A549 (cell line): ENCODE data around the gene NECTIN4. TPM values are rescaled to one million over a fixed set of nuclear protein-coding genes. Genes with fewer than 3 reads are reported as not detected.
A peak's percentile ranks its signal among the peaks of the same experiment; 100 is the strongest.

ENCODE experiments used
- ATAC-seq, 2 experiments: fragments of 200-7000 bp in 1 of 2; fragments of >200 bp in 1 of 2; cut with Nextera tagmentation in 1 of 2; cut with Tn5 transposase in 1 of 2; 3 replicates each; pipeline versions ENCODE4 v1.8.0 to v1.9.1; 2018 to 2020; ENCODE audit warnings: mild to moderate bottlenecking in 1 of 2, moderate library complexity in 1 of 2
- CTCF ChIA-PET: fragments of 300-600 bp; sonication (Branson Sonifier 250); formaldehyde crosslinking; extraction: SDS; loops from one replicate; lab custom pipeline; 2021; ENCODE audit warnings: antibody characterized with exemption, inconsistent platforms; lab: Yijun Ruan, JAX
- POLR2A ChIA-PET: fragments of 350-600 bp; formaldehyde crosslinking; extraction: SDS; loops from one replicate; lab custom pipeline; 2021; ENCODE audit warnings: antibody characterized with exemption, inconsistent platforms; lab: Yijun Ruan, JAX
- DNase-seq, 2 experiments: peaks; one replicate each; pipeline versions ENCODE4 v3.0.0 to v3.0.0-alpha.2; 2011 to 2016; ENCODE audit warnings: low read depth in 1 of 2, low spot score in 1 of 2
- FAIRE-seq: peaks from 2 replicates; lab custom pipeline; 2011; peaks lifted over from hg19 to GRCh38; lab: Jason Lieb, UNC
- H3K27ac ChIP-seq, 2 experiments: fragments of >200 bp; sonication (Bioruptor Twin); formaldehyde crosslinking; 3 replicates each; pipeline ENCODE4 v1.5.1; 2016 to 2017
- H3K4me1 ChIP-seq: fragments of >200 bp; sonication (Bioruptor Twin); formaldehyde crosslinking; 3 replicates; pipeline ENCODE4 v1.6.1; 2016
- H3K4me2 ChIP-seq: fragments of >200 bp; sonication (Bioruptor Twin); formaldehyde crosslinking; 3 replicates; pipeline ENCODE4 v1.6.1; 2016
- H3K4me3 ChIP-seq: fragments of >200 bp; sonication (Bioruptor Twin); formaldehyde crosslinking; 3 replicates; pipeline ENCODE4 v1.5.1; 2016
- H3K9me3 ChIP-seq: fragments of >200 bp; sonication (Bioruptor Twin); formaldehyde crosslinking; 3 replicates; pipeline ENCODE4 v1.6.1; 2016
- FOSL2 ChIP-seq, 2 experiments: fragments of 450-650 bp in 1 of 2; fragments of >200 bp in 1 of 2; sonication (Bioruptor Twin) in 1 of 2; formaldehyde crosslinking; IDR thresholded peaks; 2 replicates each; pipeline versions ENCODE4 v1.5.0 to v1.6.1; 2016 to 2020; ENCODE audit warnings: mild to moderate bottlenecking in 1 of 2, moderate library complexity in 1 of 2
- NPAS2 ChIP-seq: fragments of 250-450 bp; sonication (Bioruptor Pico); IDR thresholded peaks from 2 replicates; pipeline ENCODE4 v1.8.0; 2022; ENCODE audit warnings: mild to moderate bottlenecking, moderate library complexity, borderline replicate concordance
- POLR2AphosphoS2 ChIP-seq: conservative IDR thresholded peaks from 2 replicates; pipeline ENCODE4 v1.6.1; 2012; ENCODE audit warnings: low read length, improper control_type of control experiment, inconsistent platforms
- RFX5 ChIP-seq: fragments of 450-650 bp; IDR thresholded peaks from 2 replicates; pipeline ENCODE4 v1.7.1; 2014; ENCODE audit warnings: antibody characterized with exemption, mild to moderate bottlenecking, moderate library complexity
- ZSCAN20 ChIP-seq: fragments of 250-450 bp; sonication (Bioruptor Pico); IDR thresholded peaks from 2 replicates; pipeline ENCODE4 v1.8.0; 2022; ENCODE audit warnings: mild to moderate bottlenecking, moderate library complexity
- WGBS: methylation state at CpG from one replicate; pipeline ENCODE4 v1.1.6; 2017; ENCODE audit errors: missing lambda C conversion rate; 5-methylcytosine and 5-hydroxymethylcytosine counted together
- polyA plus RNA-seq, 4 experiments: library from polyadenylated mRNA; depleted of rRNA in 3 of 4; stranded (reverse); fragments of >200 nt; fragmentation: RNase III in 1 of 4; extraction: RNeasy Plus Mini Kit Qiagen cat#74134 plus additional on column Dnase treatment in 1 of 4; gene quantifications; 2 replicates in 3 of 4; 3 replicates in 1 of 4; pipeline ENCODE4 v1.2.3, GENCODE V29; 2011 to 2017
- TF ChIP-seq, protein P1 (sequence below): IDR thresholded peaks from 2 replicates; pipeline ENCODE4 v1.6.1; 2012
- TF ChIP-seq, protein P2 (sequence below): fragments of 250-450 bp; sonication (Bioruptor Pico); IDR thresholded peaks from 2 replicates; pipeline ENCODE4 v1.5.0; 2021; ENCODE audit warnings: mild to moderate bottlenecking, moderate library complexity, borderline replicate concordance
- TF ChIP-seq, protein P3 (sequence below): fragments of 450-650 bp; IDR thresholded peaks from 2 replicates; pipeline ENCODE4 v1.6.1; 2014; ENCODE audit warnings: antibody characterized with exemption

NECTIN4 gene
- polyA plus RNA-seq, 2 of the 4 experiments (the other 2 are of a cell fraction), result 1.5 to 4.3 TPM

DNA sequence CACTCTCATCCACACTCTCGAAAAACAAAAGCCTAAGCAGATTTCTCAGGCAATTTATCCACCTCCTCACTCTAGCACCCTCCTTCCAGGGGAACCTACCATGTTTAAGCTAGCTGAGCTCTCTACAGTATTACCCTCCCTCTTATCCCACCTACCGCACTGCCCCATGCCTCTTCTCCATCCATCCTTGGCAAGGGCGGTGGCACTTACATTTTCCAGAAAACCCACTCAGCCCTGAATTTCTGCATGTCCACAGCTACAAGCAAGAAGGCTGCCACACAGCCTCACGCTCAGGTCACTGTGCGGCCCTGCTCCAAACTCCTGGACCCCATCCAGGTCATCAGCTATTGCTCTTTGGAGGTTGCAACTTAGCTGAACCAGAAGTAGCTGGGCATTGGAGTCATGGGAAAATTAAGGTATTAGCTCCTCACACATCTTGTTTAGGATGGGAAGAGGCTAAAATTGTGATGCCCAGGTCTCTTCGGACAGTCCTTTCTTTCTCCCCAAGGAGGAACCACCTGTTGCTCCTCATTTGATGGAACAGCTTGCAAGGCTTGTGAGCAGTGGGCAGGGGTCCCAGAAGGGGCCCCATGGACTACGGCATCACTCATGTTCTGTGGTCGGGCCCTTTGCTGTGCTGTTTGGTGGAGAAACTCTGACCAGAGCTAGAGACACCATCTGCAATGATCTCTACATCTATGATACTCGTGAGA lies 9.9 kb upstream of the NECTIN4 start:
- FAIRE-seq, result no peak
- no peaks in the 10 kb centered on the region for H3K9me3 ChIP-seq
- POLR2A ChIA-PET, result interaction anchor here (0.9 to 1.1 kb wide), 2 partner anchors 86 to 95 kb away, joined by 3 read pairs; no protein-coding TSS in a partner anchor
- no peak overlapping the region for H3K27ac ChIP-seq
- 93% methylated on average over 8 of the region's 9 CpGs for WGBS
- no peak for DNase-seq
- ATAC-seq, result peak; percentile 4 to 11; a peak in 1 of 6 replicates
- CTCF ChIA-PET, result interaction anchor here (0.6 to 9.7 kb wide), 22 partner anchors 8 to 320 kb away, joined by 3 to 319 read pairs (median 16); partner anchors contain the start of genes ARHGAP30, DEDD, F11R and NECTIN4
- no peak overlapping the region for H3K4me3 ChIP-seq
- peak overlapping the region; percentile 58; the same call in 1 of the 3 replicates for H3K4me2 ChIP-seq
- TF ChIP-seq, protein P1, sequence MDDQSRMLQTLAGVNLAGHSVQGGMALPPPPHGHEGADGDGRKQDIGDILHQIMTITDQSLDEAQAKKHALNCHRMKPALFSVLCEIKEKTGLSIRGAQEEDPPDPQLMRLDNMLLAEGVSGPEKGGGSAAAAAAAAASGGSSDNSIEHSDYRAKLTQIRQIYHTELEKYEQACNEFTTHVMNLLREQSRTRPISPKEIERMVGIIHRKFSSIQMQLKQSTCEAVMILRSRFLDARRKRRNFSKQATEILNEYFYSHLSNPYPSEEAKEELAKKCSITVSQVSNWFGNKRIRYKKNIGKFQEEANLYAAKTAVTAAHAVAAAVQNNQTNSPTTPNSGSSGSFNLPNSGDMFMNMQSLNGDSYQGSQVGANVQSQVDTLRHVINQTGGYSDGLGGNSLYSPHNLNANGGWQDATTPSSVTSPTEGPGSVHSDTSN, result no peak
- TF ChIP-seq NPAS2 (CRISPR knock-in tag) (no peak), POLR2AphosphoS2 (0 out of 2 replicates have a peak, but pooled peaks have one; percentile 41)
- peaks cover 11% of the 10 kb centered on the region; the same call in 2 of the 3 replicates for H3K4me1 ChIP-seq

DNA sequence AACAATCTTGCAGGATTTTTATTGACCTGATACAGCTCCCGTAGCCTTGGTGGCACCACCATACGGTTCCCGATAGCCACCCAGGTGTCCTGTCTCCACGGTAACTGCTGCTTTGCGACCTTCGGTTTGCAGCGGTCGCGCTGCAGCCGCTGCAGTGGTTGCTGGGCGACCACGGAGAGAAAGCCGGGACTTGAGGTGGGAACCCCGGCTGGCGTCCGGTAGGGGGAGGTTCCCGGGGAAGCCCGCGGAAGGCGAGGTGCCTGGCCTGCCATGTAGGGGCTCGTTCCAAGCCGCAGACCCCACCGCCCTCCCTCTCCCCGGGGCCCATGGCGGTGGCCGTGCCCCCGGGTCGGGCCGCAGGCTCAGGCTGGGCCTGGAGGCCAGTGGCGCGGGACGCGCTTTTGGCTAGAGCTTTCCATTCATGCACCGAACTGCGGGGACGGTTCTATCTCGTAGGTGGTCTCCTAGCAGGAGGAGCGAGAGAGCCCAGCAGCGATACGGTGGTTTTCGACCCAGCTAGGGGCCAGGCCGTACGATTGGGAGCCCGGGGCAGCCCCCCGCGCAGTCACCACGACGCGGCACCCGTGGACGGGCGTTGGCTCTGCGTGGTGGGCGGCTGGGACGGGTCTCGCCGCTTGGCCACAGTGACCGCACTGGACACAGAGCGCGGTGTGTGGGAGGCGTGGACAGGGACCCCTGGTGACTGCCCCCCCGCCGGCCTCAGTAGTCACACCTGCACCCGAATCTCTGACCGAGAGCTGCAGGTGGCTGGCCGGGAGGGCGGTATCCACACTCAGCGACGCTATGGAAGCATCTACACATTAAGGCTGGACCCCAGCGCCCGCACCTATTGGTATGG lies 9.1 kb upstream of the NECTIN4 start, which contains the start of gene KLHDC9:
Gene KLHDC9 (plus strand): TSS at position 152 of the 859 bp plus-strand sequence. CDS start 175 bp downstream, at position 327.
- 77% methylated on average over 38 of the region's 71 CpGs for WGBS
- Histone ChIP-seq H3K9me3 (no peaks in the 10 kb centered on the region), H3K4me1 (peaks cover 11% of the 10 kb centered on the region; the same call in 2 of the 3 replicates), H3K4me3 (peak within 1 kb of the TSS; percentile 41), H3K4me2 (peak within 1 kb of the TSS; percentile 58), H3K27ac (peak within 1 kb of the TSS; percentile 59 to 86)
- FAIRE-seq, result no peak
- DNase-seq, result peak; percentile 64 to 75
- no peak for TF ChIP-seq FOSL2 (IDR thresholded peaks at IDR 0.05)
- no peak for TF ChIP-seq FOSL2 (CRISPR knock-in tag; IDR thresholded peaks at IDR 0.05)
- no peak for TF ChIP-seq RFX5
- ATAC-seq, result peak; percentile 73 to 78
- CTCF ChIA-PET, result interaction anchor here (0.6 to 9.7 kb wide), 45 partner anchors 9 to 834 kb away, joined by 3 to 319 read pairs (median 7); partner anchors contain the start of genes ARHGAP30, DEDD, F11R and NECTIN4
- POLR2A ChIA-PET, result interaction anchor here (0.9 to 2.2 kb wide), 5 partner anchors 19 to 106 kb away, joined by 3 to 6 read pairs (median 5); partner anchors contain the start of genes DEDD, F11R, NIT1 and PFDN2

DNA sequence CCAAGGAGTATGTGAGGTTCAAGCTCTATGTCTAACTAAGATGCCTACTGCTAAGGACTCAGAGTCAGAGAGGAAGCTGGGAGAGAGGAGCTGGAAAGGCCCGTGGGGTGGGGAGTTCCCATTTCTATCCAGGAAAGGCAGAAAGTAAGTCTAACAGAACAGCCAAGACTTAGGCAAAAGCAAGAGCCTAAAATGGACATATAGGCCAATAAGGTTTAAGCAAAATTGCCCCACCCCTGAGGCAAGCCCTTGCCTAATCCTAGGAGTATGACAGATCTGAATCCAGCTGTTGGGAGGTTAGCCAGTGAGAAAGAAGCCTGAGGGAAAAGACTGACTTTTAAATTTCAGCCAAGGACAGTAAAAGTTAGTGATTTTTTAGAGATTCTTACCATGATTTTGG lies 7.2 kb upstream of the NECTIN4 start:
- Histone ChIP-seq H3K4me2 (no peak overlapping the region), H3K9me3 (no peaks in the 10 kb centered on the region), H3K4me3 (no peak overlapping the region), H3K27ac (peak overlapping the region in 1 of 2 experiments; percentile 20; a peak in 1 of 6 replicates), H3K4me1 (peaks cover 27% of the 10 kb centered on the region)
- 24% methylated on average over 1 of the region's 1 CpG for WGBS
- ChIA-PET POLR2A (interaction anchor here (1.9 to 2.2 kb wide), 2 partner anchors 36 to 76 kb away, joined by 5 to 6 read pairs; partner anchors contain the start of genes DEDD and F11R), CTCF (interaction anchor here (1.0 to 9.7 kb wide), 24 partner anchors 11 to 516 kb away, joined by 3 to 319 read pairs (median 16); partner anchors contain the start of genes ARHGAP30, F11R, NECTIN4 and NIT1)
- no peak for TF ChIP-seq ZSCAN20 (CRISPR knock-in tag)
- TF ChIP-seq, protein P2, sequence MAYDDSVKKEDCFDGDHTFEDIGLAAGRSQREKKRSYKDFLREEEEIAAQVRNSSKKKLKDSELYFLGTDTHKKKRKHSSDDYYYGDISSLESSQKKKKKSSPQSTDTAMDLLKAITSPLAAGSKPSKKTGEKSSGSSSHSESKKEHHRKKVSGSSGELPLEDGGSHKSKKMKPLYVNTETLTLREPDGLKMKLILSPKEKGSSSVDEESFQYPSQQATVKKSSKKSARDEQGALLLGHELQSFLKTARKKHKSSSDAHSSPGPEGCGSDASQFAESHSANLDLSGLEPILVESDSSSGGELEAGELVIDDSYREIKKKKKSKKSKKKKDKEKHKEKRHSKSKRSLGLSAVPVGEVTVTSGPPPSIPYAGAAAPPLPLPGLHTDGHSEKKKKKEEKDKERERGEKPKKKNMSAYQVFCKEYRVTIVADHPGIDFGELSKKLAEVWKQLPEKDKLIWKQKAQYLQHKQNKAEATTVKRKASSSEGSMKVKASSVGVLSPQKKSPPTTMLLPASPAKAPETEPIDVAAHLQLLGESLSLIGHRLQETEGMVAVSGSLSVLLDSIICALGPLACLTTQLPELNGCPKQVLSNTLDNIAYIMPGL (CRISPR knock-in tag), result no peak
- TF ChIP-seq NPAS2 (CRISPR knock-in tag), result no peak
- TF ChIP-seq, protein P3, sequence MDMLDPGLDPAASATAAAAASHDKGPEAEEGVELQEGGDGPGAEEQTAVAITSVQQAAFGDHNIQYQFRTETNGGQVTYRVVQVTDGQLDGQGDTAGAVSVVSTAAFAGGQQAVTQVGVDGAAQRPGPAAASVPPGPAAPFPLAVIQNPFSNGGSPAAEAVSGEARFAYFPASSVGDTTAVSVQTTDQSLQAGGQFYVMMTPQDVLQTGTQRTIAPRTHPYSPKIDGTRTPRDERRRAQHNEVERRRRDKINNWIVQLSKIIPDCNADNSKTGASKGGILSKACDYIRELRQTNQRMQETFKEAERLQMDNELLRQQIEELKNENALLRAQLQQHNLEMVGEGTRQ, result no peak
- DNase-seq (no peak), ATAC-seq (no peak), FAIRE-seq (no peak)
